WTC11 (cell line): ENCODE results near the gene ENDOV. TPM values are rescaled to one million over a fixed set of nuclear protein-coding genes. Genes with fewer than 3 reads are reported as not detected.

Experiments
- ATAC-seq: fragments of 200-7000 bp; cut with Tn5 transposase; 2 replicates; pipeline ENCODE4 v1.10.0; 2021; ENCODE audit warnings: mild to moderate bottlenecking, moderate library complexity
- CTCF ChIA-PET: fragments of 300-600 bp; sonication (Branson Sonifier 250); formaldehyde crosslinking; loops from one replicate; lab custom pipeline; 2021; ENCODE audit warnings: antibody characterized with exemption; lab: Charles Lee
- POLR2A ChIA-PET: fragments of 350-600 bp; sonication (Branson Sonifier 250); formaldehyde crosslinking; loops from one replicate; lab custom pipeline; 2021; ENCODE audit warnings: antibody characterized with exemption; lab: Charles Lee
- DNase-seq: peaks from one replicate; pipeline ENCODE4 v3.0.0; 2021; ENCODE audit warnings: low spot score
- H3K27ac Mint-ChIP-seq: 2 replicates; pipeline ENCODE4 v1.8.0; 2021; ENCODE audit warnings: mixed read lengths
- H3K27me3 Mint-ChIP-seq: 2 replicates; pipeline ENCODE4 v1.8.0; 2021; ENCODE audit warnings: low read depth, mild to moderate bottlenecking, moderate library complexity, mixed read lengths
- H3K36me3 Mint-ChIP-seq: 2 replicates; pipeline ENCODE4 v1.8.0; 2021; ENCODE audit warnings: mixed read lengths
- H3K4me1 Mint-ChIP-seq: 2 replicates; pipeline ENCODE4 v1.8.0; 2022; ENCODE audit warnings: mixed read lengths
- H3K4me3 Mint-ChIP-seq: 2 replicates; pipeline ENCODE4 v1.8.0; 2021; ENCODE audit warnings: mild to moderate bottlenecking, moderate library complexity, mixed read lengths
- H3K9me3 Mint-ChIP-seq: 2 replicates; pipeline ENCODE4 v1.8.0; 2021; ENCODE audit warnings: mixed read lengths
- ELF4 ChIP-seq: sonication (generic); formaldehyde crosslinking; IDR thresholded peaks from 2 replicates; pipeline ENCODE4 v1.8.1; 2022; ENCODE audit warnings: low read depth, mild to moderate bottlenecking, moderate library complexity, missing genetic modification reagents
- GTF2I ChIP-seq: fragments of 250-450 bp; sonication (Bioruptor Pico); conservative IDR thresholded peaks from 2 replicates; pipeline ENCODE4 v1.4.0; 2021; ENCODE audit warnings: mild to moderate bottlenecking
- HMGA2 ChIP-seq: fragments of 250-450 bp; sonication (Bioruptor Pico); IDR thresholded peaks from 2 replicates; pipeline ENCODE4 v1.4.0; 2021; ENCODE audit warnings: mild to moderate bottlenecking, moderate library complexity
- MXD4 ChIP-seq: fragments of 250-450 bp; sonication (Bioruptor Pico); IDR thresholded peaks from 2 replicates; pipeline ENCODE4 v1.8.0; 2021; ENCODE audit warnings: mild to moderate bottlenecking, moderate library complexity, borderline replicate concordance
- NR1H2 ChIP-seq: sonication (generic); formaldehyde crosslinking; IDR thresholded peaks from 2 replicates; pipeline ENCODE4 v1.9.0; 2021; ENCODE audit warnings: mild to moderate bottlenecking, moderate library complexity, missing genetic modification reagents
- TEAD1 ChIP-seq: sonication (generic); formaldehyde crosslinking; IDR thresholded peaks from 2 replicates; pipeline ENCODE4 v1.8.0; 2022; ENCODE audit warnings: mild to moderate bottlenecking, missing genetic modification reagents
- TP53 ChIP-seq: sonication (generic); formaldehyde crosslinking; IDR thresholded peaks from 2 replicates; pipeline ENCODE4 v1.8.1; 2023; ENCODE audit warnings: mild to moderate bottlenecking, missing genetic modification reagents
- ZNF317 ChIP-seq: sonication (generic); formaldehyde crosslinking; IDR thresholded peaks from 2 replicates; pipeline ENCODE4 v1.8.1; 2023; ENCODE audit warnings: low read depth, mild to moderate bottlenecking, moderate library complexity, missing genetic modification reagents, borderline replicate concordance
- ZNF396 ChIP-seq: fragments of 250-450 bp; sonication (Bioruptor Pico); IDR thresholded peaks from 2 replicates; pipeline ENCODE4 v1.8.0; 2021; ENCODE audit warnings: mild to moderate bottlenecking, moderate library complexity, borderline replicate concordance
- total RNA-seq: library from RNA; stranded (reverse); gene quantifications from 3 replicates; pipeline ENCODE4 v1.2.3, GENCODE V29; 2021
- TF ChIP-seq, protein P1 (sequence below): sonication (generic); formaldehyde crosslinking; IDR thresholded peaks from 2 replicates; pipeline ENCODE4 v1.8.1; 2023; ENCODE audit warnings: mild to moderate bottlenecking, moderate library complexity, missing genetic modification reagents
- TF ChIP-seq, protein P2 (sequence below): sonication (generic); formaldehyde crosslinking; IDR thresholded peaks from 2 replicates; pipeline ENCODE4 v1.8.0; 2022; ENCODE audit warnings: mild to moderate bottlenecking, missing genetic modification reagents
- TF ChIP-seq, protein P3 (sequence below): sonication (generic); formaldehyde crosslinking; IDR thresholded peaks from 2 replicates; pipeline ENCODE4 v1.8.0; 2022; ENCODE audit warnings: mild to moderate bottlenecking, missing genetic modification reagents
- TF ChIP-seq, protein P4 (sequence below): sonication (generic); formaldehyde crosslinking; IDR thresholded peaks from 2 replicates; pipeline ENCODE4 v1.8.0; 2023; ENCODE audit warnings: missing genetic modification reagents
- TF ChIP-seq, protein P5 (sequence below): sonication (generic); formaldehyde crosslinking; IDR thresholded peaks from 2 replicates; pipeline ENCODE4 v1.8.1; 2023; ENCODE audit warnings: mild to moderate bottlenecking, missing genetic modification reagents, moderate library complexity
- TF ChIP-seq, protein P6 (sequence below): sonication (generic); formaldehyde crosslinking; IDR thresholded peaks from 2 replicates; pipeline ENCODE4 v1.8.0; 2023; ENCODE audit warnings: missing genetic modification reagents, mild to moderate bottlenecking, borderline replicate concordance

The ENDOV gene
- total RNA-seq, 1 experiment from 2014 or later = 25.2 TPM

DNA sequence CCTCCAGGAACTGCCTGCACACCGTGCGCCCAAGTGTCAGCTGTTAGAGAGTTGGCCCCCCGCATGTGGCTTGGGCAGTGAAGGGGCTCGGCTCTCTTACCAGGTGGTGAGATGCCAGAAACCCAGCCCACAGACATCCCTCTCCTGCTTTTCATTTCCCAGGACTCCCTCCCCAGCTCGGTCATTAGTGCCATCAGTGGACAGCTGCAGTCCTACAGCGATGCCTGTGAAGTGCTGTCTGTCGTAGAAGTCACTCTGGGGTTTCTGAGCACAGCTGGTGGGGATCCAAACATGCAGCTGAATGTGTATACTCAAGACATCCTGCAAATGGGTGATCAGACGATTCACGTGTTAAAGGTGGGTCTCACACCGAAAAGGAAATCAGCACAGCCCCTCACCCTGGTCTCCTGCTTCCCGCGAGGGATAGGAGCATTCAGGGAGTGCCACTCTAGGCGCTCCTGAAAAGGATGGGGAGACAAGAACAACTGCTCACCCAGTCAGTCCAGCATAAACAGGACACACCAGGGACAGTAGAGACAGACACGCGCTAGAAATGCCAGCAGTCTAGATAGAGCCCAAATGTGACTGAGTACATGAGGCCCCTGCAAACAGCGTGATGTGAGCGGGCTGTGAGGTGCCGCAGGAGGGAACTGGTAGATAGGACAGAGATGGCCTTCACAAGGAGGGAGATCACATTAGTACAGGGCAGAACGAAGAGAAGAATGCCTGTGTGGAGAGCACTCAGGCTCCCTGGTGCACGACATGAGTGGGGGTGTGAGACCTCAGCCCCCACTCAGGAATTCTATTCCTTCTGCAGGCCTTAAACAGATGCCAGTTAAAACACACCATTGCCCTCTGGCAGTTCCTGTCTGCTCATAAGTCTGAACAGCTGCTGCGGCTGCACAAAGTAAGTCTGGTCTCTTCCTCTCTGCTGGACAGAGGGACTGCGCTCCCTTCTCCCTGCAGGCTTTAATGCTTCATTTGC is 25.7 kb upstream of the ENDOV start:
- Mint-ChIP-seq H3K27me3 (no peaks in the 10 kb centered on the region), H3K4me3 (no peak overlapping the region), H3K27ac (no peak overlapping the region; the same call in 1 of the 2 replicates), H3K9me3 (no peaks in the 10 kb centered on the region), H3K4me1 (no peaks in the 10 kb centered on the region), H3K36me3 (peaks cover 63% of the 10 kb centered on the region)
- ATAC-seq = no peak
- ChIA-PET POLR2A (no interaction called here), CTCF (no interaction called here)
- TF ChIP-seq MXD4 (CRISPR knock-in tag) = no peak
- TF ChIP-seq ELF4 (CRISPR knock-in tag) = no peak
- no peak for TF ChIP-seq TEAD1 (CRISPR knock-in tag)
- TF ChIP-seq NR1H2 (CRISPR knock-in tag) = no peak
- DNase-seq = no peak

DNA sequence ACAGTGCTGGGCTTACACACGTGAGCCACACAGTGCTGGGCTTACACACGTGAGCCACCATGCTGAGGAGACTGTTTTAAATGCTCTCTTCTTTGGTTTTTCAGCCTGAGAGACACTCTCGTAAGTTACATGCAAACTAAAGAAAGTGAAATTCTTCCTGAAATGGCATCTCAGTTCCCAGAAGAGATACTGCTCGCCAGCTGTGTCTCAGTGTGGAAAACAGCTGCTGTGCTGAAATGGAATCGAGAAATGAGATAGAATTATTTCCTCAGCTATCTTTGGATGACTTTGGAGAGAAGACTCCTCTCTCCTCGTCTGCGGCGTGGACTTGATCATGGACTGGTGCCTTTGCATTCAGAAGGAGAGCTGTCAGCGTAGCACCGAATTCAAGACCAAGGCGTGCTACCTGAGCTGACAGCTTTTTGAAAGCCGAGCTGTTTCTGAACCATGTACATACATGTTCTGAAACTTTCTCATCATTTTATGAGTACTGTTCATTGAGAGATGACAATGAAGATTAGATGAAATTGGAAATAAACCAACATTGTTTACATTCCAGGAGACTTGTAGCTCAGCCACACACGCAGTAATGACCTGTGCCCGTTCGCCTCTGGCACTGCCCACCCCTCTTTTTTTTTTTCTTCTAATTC is 21.6 kb upstream of the ENDOV start:
- TF ChIP-seq, protein P1, sequence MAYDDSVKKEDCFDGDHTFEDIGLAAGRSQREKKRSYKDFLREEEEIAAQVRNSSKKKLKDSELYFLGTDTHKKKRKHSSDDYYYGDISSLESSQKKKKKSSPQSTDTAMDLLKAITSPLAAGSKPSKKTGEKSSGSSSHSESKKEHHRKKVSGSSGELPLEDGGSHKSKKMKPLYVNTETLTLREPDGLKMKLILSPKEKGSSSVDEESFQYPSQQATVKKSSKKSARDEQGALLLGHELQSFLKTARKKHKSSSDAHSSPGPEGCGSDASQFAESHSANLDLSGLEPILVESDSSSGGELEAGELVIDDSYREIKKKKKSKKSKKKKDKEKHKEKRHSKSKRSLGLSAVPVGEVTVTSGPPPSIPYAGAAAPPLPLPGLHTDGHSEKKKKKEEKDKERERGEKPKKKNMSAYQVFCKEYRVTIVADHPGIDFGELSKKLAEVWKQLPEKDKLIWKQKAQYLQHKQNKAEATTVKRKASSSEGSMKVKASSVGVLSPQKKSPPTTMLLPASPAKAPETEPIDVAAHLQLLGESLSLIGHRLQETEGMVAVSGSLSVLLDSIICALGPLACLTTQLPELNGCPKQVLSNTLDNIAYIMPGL = no peak
- TF ChIP-seq HMGA2 (CRISPR knock-in tag) = no peak
- TF ChIP-seq, protein P2, sequence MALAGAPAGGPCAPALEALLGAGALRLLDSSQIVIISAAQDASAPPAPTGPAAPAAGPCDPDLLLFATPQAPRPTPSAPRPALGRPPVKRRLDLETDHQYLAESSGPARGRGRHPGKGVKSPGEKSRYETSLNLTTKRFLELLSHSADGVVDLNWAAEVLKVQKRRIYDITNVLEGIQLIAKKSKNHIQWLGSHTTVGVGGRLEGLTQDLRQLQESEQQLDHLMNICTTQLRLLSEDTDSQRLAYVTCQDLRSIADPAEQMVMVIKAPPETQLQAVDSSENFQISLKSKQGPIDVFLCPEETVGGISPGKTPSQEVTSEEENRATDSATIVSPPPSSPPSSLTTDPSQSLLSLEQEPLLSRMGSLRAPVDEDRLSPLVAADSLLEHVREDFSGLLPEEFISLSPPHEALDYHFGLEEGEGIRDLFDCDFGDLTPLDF (CRISPR knock-in tag) = no peak
- TF ChIP-seq, protein P3, sequence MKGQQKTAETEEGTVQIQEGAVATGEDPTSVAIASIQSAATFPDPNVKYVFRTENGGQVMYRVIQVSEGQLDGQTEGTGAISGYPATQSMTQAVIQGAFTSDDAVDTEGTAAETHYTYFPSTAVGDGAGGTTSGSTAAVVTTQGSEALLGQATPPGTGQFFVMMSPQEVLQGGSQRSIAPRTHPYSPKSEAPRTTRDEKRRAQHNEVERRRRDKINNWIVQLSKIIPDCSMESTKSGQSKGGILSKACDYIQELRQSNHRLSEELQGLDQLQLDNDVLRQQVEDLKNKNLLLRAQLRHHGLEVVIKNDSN = no peak
- TF ChIP-seq, protein P4, sequence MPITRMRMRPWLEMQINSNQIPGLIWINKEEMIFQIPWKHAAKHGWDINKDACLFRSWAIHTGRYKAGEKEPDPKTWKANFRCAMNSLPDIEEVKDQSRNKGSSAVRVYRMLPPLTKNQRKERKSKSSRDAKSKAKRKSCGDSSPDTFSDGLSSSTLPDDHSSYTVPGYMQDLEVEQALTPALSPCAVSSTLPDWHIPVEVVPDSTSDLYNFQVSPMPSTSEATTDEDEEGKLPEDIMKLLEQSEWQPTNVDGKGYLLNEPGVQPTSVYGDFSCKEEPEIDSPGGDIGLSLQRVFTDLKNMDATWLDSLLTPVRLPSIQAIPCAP (CRISPR knock-in tag) = no peak
- no peak for TF ChIP-seq ZNF396 (CRISPR knock-in tag)
- TF ChIP-seq GTF2I = no peak
- TF ChIP-seq, protein P5, sequence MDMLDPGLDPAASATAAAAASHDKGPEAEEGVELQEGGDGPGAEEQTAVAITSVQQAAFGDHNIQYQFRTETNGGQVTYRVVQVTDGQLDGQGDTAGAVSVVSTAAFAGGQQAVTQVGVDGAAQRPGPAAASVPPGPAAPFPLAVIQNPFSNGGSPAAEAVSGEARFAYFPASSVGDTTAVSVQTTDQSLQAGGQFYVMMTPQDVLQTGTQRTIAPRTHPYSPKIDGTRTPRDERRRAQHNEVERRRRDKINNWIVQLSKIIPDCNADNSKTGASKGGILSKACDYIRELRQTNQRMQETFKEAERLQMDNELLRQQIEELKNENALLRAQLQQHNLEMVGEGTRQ (CRISPR knock-in tag) = no peak
- TF ChIP-seq ZNF317 (CRISPR knock-in tag) = no peak
- TF ChIP-seq, protein P6, sequence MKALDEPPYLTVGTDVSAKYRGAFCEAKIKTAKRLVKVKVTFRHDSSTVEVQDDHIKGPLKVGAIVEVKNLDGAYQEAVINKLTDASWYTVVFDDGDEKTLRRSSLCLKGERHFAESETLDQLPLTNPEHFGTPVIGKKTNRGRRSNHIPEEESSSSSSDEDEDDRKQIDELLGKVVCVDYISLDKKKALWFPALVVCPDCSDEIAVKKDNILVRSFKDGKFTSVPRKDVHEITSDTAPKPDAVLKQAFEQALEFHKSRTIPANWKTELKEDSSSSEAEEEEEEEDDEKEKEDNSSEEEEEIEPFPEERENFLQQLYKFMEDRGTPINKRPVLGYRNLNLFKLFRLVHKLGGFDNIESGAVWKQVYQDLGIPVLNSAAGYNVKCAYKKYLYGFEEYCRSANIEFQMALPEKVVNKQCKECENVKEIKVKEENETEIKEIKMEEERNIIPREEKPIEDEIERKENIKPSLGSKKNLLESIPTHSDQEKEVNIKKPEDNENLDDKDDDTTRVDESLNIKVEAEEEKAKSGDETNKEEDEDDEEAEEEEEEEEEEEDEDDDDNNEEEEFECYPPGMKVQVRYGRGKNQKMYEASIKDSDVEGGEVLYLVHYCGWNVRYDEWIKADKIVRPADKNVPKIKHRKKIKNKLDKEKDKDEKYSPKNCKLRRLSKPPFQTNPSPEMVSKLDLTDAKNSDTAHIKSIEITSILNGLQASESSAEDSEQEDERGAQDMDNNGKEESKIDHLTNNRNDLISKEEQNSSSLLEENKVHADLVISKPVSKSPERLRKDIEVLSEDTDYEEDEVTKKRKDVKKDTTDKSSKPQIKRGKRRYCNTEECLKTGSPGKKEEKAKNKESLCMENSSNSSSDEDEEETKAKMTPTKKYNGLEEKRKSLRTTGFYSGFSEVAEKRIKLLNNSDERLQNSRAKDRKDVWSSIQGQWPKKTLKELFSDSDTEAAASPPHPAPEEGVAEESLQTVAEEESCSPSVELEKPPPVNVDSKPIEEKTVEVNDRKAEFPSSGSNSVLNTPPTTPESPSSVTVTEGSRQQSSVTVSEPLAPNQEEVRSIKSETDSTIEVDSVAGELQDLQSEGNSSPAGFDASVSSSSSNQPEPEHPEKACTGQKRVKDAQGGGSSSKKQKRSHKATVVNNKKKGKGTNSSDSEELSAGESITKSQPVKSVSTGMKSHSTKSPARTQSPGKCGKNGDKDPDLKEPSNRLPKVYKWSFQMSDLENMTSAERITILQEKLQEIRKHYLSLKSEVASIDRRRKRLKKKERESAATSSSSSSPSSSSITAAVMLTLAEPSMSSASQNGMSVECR (CRISPR knock-in tag) = no peak
- TF ChIP-seq TP53 = no peak
- H3K36me3 Mint-ChIP-seq = peaks cover 44% of the 10 kb centered on the region
- H3K4me3 Mint-ChIP-seq = no peak overlapping the region
- no peak overlapping the region for H3K27ac Mint-ChIP-seq
- no peak for ATAC-seq
- CTCF ChIA-PET = interaction anchor here (1.1 kb wide), 1 partner anchor 32 kb away, joined by 3 read pairs; no protein-coding TSS in a partner anchor
- POLR2A ChIA-PET = no interaction called here
- DNase-seq = no peak
- peaks cover 9% of the 10 kb centered on the region for H3K4me1 Mint-ChIP-seq
- H3K27me3 Mint-ChIP-seq = peaks cover 13% of the 10 kb centered on the region
- H3K9me3 Mint-ChIP-seq = no peaks in the 10 kb centered on the region
